ENCODE data around the gene L3MBTL3. TPM values are rescaled to one million over a fixed set of nuclear protein-coding genes. Genes with fewer than 3 reads are reported as not detected.

L3MBTL3 gene
- total RNA-seq, 4 donors from 2014 or later: 3.1 to 6.7 (median 3.6) TPM

GRCh38 chr6:130070326-130070725, 51.9 kb downstream of the L3MBTL3 start:
- Histone ChIP-seq H3K27me3 (no peaks in the 10 kb centered on the region), H3K27ac (replicated peaks in 1 of 4) (no peak overlapping the region), H3K36me3 (peaks cover 0 to 16% (median 2%) of the 10 kb centered on the region in 4 donors), H3K4me3 (no peak overlapping the region), H3K9me3 (no peaks in the 10 kb centered on the region), H3K4me1 (peaks cover 0 to 14% (median 7%) of the 10 kb centered on the region in 4 donors)
- no peak for DNase-seq (ENCODE audit: extremely low spot score)
- intact Hi-C loops (cut with DNase I): no loop called here
- no peak for TF ChIP-seq POLR2A (IDR thresholded peaks at IDR 0.05; ENCODE audit: low read depth)
- TF ChIP-seq POLR2AphosphoS5 (IDR thresholded peaks at IDR 0.05): no peak
- TF ChIP-seq, protein P1, sequence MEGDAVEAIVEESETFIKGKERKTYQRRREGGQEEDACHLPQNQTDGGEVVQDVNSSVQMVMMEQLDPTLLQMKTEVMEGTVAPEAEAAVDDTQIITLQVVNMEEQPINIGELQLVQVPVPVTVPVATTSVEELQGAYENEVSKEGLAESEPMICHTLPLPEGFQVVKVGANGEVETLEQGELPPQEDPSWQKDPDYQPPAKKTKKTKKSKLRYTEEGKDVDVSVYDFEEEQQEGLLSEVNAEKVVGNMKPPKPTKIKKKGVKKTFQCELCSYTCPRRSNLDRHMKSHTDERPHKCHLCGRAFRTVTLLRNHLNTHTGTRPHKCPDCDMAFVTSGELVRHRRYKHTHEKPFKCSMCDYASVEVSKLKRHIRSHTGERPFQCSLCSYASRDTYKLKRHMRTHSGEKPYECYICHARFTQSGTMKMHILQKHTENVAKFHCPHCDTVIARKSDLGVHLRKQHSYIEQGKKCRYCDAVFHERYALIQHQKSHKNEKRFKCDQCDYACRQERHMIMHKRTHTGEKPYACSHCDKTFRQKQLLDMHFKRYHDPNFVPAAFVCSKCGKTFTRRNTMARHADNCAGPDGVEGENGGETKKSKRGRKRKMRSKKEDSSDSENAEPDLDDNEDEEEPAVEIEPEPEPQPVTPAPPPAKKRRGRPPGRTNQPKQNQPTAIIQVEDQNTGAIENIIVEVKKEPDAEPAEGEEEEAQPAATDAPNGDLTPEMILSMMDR (IDR thresholded peaks at IDR 0.05): no peak
- TF ChIP-seq EP300 (IDR thresholded peaks at IDR 0.05): no peak
- WGBS: 41% methylated on average over 2 of the region's 2 CpGs

GRCh38 chr6:130070792-130071191, 52.4 kb downstream of the L3MBTL3 start:
- DNase-seq (ENCODE audit: extremely low spot score): no peak
- H3K27ac ChIP-seq (replicated peaks in 1 of 4): no peak overlapping the region
- peaks cover 0 to 16% (median 2%) of the 10 kb centered on the region in 4 donors for H3K36me3 ChIP-seq
- 84% methylated on average over 6 of the region's 6 CpGs for WGBS
- H3K9me3 ChIP-seq: no peaks in the 10 kb centered on the region
- H3K27me3 ChIP-seq: no peaks in the 10 kb centered on the region
- TF ChIP-seq POLR2AphosphoS5 (IDR thresholded peaks at IDR 0.05): no peak
- no peak for TF ChIP-seq EP300 (IDR thresholded peaks at IDR 0.05)
- no peak for TF ChIP-seq POLR2A (IDR thresholded peaks at IDR 0.05; ENCODE audit: low read depth)
- TF ChIP-seq, protein P1 (IDR thresholded peaks at IDR 0.05): no peak
- peaks cover 0 to 14% (median 7%) of the 10 kb centered on the region in 4 donors for H3K4me1 ChIP-seq
- intact Hi-C loops (cut with DNase I): no loop called here
- H3K4me3 ChIP-seq: no peak overlapping the region

GRCh38 chr6:130075879-130076460, 57.6 kb downstream of the L3MBTL3 start:
- 77% methylated on average over 3 of the region's 3 CpGs for WGBS
- TF ChIP-seq, protein P1 (IDR thresholded peaks at IDR 0.05): no peak
- TF ChIP-seq POLR2AphosphoS5 (IDR thresholded peaks at IDR 0.05): no peak
- TF ChIP-seq EP300 (IDR thresholded peaks at IDR 0.05): no peak
- no peak for TF ChIP-seq POLR2A (IDR thresholded peaks at IDR 0.05; ENCODE audit: low read depth)
- no peaks in the 10 kb centered on the region for H3K4me1 ChIP-seq
- H3K27me3 ChIP-seq: no peaks in the 10 kb centered on the region
- no peak overlapping the region for H3K4me3 ChIP-seq
- H3K27ac ChIP-seq (replicated peaks in 1 of 4): no peak overlapping the region
- H3K36me3 ChIP-seq: peaks cover 0 to 16% (median 6%) of the 10 kb centered on the region in 4 donors
- no peaks in the 10 kb centered on the region for H3K9me3 ChIP-seq
- intact Hi-C loops (cut with DNase I): no loop called here
- no peak for DNase-seq (ENCODE audit: extremely low spot score)

DNA sequence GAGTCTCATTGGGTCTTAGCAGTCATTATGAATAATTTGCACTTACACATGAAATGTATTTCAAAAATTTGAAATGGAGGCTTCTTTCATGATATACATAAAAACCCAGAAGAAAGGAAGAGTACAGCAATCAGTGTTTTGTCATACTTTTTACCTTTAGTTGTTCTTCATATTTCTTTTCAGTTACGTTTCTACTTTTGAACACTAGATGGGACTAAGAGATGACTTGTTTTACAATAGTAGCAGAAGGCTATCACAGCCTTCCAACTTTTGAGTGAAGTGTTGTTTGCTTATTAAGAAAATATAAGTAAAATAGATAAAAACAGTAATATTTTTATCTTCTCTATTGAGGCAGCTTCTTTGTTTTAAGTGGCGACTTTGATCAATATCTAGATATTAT, 58.1 kb downstream of the L3MBTL3 start:
- Histone ChIP-seq H3K4me1 (no peaks in the 10 kb centered on the region), H3K36me3 (peaks cover 0 to 16% (median 6%) of the 10 kb centered on the region in 4 donors), H3K27ac (replicated peaks in 1 of 4) (no peak overlapping the region), H3K9me3 (no peaks in the 10 kb centered on the region), H3K27me3 (no peaks in the 10 kb centered on the region), H3K4me3 (no peak overlapping the region)
- WGBS: 65% methylated on average over 2 of the region's 2 CpGs
- TF ChIP-seq POLR2A (IDR thresholded peaks at IDR 0.05; ENCODE audit: low read depth) (no peak), POLR2AphosphoS5 (IDR thresholded peaks at IDR 0.05) (no peak), EP300 (IDR thresholded peaks at IDR 0.05) (no peak)
- TF ChIP-seq, protein P1 (IDR thresholded peaks at IDR 0.05): no peak
- intact Hi-C loops (cut with DNase I): no loop called here
- DNase-seq (ENCODE audit: extremely low spot score): no peak

DNA sequence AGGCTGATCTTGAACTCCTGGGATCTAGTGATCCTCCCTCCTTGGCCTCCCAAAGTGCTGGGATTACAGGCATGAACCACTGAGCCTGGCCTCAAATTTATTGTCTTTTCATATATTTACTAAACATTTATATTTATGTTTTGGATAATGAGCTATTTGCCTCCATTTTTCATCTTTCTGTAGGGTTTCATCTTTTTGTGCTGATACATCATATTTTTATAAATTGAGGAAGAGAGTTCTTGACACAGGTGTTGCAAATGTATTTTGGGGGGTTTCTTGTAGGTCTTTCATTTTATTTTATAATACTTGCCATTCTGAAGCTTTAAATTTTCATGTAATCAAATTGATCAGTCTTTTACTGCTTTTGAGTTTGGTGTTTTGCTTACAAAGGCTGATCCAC, 72.4 kb downstream of the L3MBTL3 start:
- H3K4me3 ChIP-seq: no peak overlapping the region
- intact Hi-C loops (cut with DNase I): no loop called here
- peaks cover 0 to 3% (median 0%) of the 10 kb centered on the region in 4 donors for H3K36me3 ChIP-seq
- no peaks in the 10 kb centered on the region for H3K4me1 ChIP-seq
- DNase-seq (ENCODE audit: extremely low spot score): no peak
- TF ChIP-seq EP300 (IDR thresholded peaks at IDR 0.05): no peak
- TF ChIP-seq POLR2AphosphoS5 (IDR thresholded peaks at IDR 0.05): no peak
- TF ChIP-seq, protein P1 (IDR thresholded peaks at IDR 0.05): no peak
- TF ChIP-seq POLR2A (IDR thresholded peaks at IDR 0.05; ENCODE audit: low read depth): no peak
- H3K27me3 ChIP-seq: no peaks in the 10 kb centered on the region
- no peak overlapping the region for H3K27ac ChIP-seq (replicated peaks in 1 of 4)
- no peaks in the 10 kb centered on the region for H3K9me3 ChIP-seq

All from esophagus muscularis mucosa (tissue), 4 donors.